ENCODE measurements around the gene MBL2.

MBL2 gene

DNA sequence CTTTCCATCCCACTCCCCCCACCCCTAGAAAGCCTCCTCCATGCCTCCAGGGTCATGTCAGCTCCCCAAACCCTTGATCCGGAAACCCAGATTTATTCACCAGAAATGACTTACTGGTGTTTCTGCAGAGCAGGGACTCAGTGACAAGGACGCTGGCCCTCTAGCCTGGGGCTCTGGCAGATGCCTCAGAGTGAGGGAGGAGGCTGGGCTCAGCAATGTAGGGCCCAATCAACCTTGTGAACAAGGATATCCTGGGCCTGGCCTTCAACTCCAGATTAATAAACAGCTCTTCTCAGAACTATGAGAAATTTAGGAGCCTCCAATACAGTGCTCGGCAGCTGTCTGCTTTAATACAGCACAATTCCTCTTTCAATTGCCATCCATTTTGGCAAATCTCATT is at the start of gene MBL2:
Gene MBL2, minus strand, starts transcription at position 162 of the 400 bp plus-strand sequence. CDS start 1,149 bp downstream, outside the sequence.
- DNase-seq (ENCODE audit: low read depth): no peak

DNA sequence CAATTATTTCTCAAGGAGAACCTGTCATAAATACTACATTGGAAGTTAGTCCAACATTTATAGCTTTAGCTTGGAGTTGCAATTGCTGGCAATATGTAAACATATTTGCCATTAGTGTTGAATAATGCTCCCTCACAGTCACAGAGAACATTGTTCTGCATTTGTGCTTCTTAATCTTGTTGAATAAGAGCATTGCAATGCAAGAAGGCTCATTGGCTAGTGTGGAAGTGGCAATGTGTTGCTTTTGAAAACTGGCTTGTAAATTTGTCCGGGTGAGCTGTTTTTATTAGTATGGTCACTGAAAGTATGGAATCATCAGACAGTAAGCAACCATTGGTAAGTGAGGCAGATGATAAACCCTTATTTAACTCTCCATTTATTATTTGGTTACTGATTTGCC is 47.7 kb upstream of the MBL2 start:
- DNase-seq (ENCODE audit: low read depth): no peak

DNA sequence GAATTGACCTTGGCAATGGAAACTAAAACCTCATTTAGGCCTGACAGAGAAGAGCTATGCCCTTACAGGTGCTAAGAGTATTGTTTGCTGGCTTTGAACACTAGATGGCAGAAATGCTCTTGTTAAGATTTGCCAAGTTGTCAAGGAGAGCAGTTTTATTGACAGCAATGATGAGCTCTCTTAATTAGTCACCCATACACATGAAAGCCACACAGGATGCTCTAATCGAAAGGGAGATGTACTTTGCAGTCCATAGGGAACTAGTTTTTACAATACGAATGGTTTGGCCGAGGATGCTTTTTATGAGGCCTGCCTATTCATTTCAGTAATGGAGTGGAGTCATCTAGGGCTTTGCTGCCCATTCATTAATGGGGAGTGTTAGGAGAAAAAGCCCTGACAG is 45.4 kb upstream of the MBL2 start:
- no peak for DNase-seq (ENCODE audit: low read depth)

DNA sequence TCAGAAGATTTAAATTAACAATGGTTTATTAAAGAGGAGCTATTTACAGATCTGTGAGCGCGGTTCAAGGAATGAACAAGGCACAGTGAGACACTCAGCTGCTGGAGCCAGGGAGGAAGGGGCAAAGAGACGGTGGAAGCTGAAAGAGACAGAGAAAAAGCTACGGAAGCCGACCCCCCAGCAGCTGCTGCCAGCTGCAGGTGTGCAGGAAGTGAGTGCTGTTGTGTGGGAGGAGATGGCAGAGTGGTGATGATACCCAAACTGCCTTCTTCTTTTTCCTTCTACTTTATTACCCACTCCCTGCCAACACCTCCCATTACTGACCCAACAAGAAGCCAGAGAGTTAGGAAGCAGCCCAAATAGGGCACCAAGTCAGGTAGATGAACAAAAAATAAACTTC is 41.9 kb upstream of the MBL2 start:
- DNase-seq (ENCODE audit: low read depth): no peak

DNA sequence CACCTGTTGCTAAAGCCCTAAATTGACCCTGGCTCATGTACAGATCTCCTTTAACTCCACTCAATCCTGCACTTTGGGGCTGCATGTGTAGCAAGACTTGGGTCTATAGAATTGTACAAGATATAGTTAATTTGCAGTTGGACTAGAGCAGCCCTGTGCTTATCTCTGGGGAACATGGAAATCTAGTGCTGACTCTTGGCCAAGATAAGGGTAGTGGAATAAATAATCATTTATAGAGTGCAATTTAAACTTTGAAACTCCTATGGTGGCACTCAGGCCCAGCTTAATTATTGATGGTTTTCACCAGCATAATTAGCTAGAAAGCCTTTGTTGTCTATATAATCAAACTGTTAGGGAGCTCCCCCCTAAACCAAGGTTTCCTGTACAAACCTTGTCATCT is 39.2 kb upstream of the MBL2 start:
- no peak for DNase-seq (ENCODE audit: low read depth)

DNA sequence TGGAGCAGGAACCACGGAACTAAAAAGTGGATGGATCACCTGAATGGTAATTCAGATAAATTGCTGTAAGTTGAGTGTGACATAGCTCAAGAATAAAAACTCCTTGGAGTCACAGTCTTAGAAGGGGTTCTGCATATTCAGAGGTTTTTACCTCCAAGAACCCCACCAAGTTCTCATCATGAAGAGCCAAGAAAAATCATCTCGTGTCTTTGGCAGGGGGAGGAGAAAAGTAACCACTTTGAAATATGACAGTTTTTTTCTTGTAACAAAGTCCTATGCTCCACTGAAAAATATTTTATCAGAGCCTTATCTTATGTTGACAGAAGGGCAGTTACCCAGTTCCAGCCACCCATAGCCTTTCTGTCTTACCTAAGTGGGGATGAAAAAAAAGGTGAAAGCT is 38.2 kb upstream of the MBL2 start:
- DNase-seq (ENCODE audit: low read depth): no peak

DNA sequence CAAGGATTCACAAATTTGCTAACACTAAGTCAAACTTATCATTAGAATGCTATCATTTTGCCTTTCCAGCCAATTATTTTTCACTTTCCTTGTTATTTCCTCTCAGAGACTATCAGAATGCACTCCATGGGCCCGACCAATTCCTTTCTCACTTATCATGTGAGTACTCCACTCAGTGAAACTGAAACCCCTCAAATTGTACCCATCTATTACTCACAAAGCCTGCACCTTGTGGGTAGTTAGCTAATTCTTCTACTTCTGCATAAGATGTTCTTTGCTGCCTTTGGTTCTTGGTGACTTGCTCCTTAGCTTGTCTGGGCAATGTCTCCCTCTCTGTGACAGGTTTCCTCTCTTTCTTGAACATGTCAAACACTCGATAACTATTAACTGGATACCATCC is 35.2 kb upstream of the MBL2 start:
- no peak for DNase-seq (ENCODE audit: low read depth)

DNA sequence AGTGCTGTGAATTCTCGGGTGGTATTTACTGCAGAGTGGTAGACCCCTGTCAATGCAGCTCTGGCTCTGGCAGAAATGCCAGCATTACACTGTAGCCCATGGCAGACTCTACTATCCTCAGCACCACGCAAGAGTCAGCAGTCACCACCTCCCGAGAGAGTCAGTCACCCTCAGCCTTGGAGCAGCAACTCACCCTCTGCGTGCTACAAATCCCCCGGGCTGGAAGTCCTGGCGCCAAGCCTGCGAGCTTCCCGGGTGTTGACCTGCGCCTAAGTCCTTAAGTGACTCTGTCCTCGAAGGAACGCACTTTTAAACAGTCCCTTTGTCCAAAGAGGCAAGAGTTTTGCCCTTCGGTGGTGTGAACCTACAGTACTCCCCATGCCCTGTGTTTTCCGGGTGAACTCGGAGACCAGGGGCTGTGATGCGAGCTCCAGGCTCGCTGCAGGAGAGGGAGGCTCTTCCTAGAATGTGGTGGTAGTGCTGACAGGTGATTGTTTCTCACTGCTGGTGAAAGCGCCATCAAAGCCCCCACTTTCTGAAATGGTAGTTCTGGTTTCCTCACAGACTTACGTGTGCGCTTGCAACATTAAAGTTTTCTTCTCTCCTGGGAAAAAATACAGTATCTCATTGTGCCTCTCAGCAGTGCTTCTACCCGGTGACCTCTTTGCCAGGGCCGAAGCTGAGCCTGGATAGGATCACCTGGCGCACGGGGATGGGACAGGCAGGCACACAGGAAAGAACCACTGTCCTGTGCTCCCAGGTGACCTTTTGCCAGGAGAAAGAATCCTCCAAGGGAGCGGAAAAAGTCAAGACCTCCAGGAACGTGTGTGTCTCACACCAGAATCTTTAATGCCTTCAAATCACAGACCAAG is 33.1 kb upstream of the MBL2 start:
- no peak for DNase-seq (ENCODE audit: low read depth)

DNA sequence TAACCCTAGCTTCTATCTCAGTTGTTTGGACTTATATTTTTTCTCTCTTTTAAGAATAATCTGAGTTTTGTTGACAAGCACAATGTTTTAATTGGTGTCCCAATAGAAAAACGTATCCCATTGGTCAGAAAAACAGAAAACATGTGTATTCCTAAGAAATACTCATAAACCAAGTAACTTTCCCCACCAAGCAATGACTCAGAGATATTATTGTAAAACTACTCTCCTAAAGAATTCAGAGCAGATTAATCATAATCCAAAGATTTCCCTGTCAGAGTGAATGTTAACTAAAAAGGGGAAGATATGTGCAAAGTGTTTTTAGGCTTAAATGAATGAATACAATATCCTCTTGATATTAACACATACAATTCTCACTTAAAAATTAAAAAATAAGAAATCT is 29.4 kb upstream of the MBL2 start:
- no peak for DNase-seq (ENCODE audit: low read depth)

DNA sequence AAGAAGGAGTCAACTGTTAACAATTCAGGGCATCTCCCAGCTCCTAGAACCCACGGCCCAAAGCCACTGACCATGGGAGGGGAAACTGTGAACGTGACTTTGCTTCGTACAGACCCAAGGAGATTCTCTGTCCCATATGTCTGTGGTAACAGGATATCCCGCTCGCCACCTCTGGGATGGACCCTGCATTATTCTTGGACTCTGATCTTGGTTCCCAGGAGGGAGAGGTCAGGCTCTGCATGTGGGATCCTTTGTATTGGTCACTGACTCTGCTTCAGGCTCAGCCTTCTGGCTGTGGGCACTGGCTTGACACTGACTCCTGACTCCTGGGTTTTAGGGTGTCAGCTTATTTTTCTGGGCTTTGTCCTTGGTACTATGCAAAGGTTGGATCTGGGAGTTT is 13.5 kb upstream of the MBL2 start:
- no peak for DNase-seq (ENCODE audit: low read depth)

DNA sequence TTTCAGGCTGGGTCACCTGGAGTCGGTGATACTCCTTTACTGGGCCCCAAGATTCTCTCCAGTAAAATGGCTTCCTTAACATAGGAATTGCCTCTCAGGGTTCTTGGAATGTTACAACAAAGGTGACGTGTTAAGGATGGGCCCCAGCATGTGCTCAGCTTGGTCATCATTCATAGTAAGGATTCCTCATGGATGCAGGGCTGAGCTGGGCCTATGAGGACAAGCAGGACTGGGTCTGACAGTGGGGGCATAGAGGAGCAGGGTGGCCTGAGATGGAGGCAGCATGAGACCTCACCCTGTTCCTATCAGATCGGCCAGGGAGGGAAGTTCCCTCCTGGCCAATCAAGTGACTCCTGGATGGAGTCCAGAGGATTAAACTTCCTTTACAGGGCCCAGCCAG is 12.8 kb upstream of the MBL2 start:
- DNase-seq (ENCODE audit: low read depth): no peak

DNA sequence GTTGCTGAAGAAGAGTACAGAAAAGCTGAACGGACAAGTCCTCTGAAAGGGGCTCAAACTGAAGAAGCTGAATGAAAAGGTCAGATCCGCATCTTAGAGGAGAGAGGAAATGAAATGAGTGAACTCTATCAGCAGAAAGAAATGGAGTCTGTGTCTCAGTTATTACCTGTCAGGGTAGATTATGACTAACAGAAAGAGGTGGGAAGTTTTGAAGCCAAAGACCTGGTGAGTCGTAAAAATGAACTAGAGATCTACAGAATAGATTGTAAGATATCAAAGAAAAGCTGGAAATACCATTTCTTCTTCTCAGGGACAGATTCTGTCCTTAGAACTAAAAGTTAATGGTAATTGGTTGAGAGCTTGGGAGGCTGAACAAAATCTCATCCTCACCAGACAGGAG is 11.1 kb upstream of the MBL2 start:
- DNase-seq (ENCODE audit: low read depth): no peak

DNA sequence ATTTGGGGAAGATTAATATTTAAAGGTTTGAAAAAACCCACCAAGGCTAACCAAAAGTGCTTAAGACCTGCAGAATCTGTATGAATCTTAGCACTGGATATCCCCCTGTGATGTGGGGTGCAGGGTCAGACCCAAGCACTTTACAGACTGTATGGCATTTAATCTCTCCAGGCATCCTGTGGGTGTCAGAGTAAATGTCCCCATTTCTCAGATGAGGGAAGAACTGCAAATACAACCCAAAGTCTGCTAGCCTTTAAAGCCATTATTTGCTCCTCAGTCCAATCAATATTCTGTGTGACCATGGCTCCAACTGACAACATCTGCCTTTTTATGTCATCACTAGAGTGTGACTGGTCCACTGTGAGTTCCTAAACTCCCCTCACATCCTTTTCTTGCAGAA is 10.0 kb upstream of the MBL2 start:
- DNase-seq (ENCODE audit: low read depth): no peak

DNA sequence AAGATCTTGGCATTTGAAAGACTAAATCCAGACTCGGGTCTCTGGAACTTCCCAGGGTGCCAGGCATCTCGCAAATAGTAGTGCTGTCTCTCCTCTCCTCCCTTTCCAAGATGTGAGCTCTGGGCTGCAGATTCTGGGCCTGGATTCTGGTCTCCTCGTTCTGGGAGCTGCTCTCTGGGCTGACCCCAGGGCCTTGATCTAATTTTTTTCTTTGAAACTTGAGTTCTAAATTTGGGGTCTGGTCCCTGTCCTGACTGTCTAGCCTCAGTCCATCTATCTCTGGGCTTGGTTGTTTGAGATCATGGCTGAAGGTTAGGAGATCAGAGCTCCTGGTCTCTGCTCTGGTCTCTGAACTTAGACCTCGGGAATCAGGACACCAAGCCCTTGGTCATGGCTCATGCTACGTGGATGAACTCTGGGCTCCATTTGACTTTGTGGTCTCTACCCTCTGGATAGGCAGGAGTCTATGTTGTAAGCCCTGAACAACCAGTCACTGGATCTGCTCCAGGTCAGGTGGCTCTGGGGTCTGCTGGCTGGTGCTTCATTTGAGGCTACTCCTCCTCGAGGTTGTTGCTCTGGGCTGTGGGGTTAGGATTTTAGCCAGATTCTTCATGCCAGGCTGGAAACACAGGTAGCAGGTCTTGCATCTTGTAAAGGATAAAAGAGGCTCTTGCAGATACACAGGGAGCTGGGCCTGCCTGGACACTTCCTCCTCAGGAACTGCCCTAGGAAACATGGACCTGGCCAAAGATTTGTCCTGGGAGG is 8.0 kb upstream of the MBL2 start:
- DNase-seq (ENCODE audit: low read depth): no peak

DNA sequence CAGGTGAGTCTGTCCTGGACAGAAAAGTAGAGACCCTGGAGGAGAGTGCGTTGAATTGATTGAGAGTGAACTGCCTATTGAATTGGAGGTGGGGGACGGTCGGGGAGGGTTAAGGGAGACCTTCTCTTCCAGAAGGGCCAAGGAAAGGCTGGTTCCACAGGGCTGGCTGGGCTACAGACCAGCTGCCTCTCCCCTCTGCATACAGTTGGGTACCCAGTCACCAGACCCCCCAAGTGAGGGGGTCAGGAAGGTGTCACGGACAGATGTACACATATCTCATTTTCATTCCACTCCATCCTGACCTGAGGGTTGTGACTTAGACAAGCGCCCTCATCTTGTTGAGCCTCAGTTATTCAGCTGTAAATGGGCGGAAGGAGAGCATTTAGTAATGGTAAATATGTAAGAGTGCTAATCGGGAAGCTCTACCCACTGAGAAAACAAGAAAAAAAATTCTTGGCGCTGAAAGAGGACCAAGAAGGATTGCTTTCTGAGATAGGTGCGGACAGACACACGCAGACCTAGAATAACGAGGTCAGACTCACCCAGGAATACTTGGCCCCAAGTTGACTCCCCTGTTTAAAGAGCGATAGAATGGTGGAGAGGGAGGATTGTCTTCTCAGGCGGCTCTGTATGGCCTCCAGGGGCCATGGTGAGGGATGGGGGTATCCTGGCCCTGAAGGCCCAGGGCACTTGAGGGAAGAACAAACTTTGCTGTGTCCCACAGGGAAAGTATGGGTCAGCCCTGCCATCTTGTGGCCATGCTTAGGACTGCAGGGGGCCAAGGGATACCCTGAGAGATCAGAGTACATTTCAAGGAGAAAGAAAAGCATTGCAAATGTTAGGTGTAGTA is 7.2 kb upstream of the MBL2 start:
- DNase-seq (ENCODE audit: low read depth): peak; percentile 17

DNA sequence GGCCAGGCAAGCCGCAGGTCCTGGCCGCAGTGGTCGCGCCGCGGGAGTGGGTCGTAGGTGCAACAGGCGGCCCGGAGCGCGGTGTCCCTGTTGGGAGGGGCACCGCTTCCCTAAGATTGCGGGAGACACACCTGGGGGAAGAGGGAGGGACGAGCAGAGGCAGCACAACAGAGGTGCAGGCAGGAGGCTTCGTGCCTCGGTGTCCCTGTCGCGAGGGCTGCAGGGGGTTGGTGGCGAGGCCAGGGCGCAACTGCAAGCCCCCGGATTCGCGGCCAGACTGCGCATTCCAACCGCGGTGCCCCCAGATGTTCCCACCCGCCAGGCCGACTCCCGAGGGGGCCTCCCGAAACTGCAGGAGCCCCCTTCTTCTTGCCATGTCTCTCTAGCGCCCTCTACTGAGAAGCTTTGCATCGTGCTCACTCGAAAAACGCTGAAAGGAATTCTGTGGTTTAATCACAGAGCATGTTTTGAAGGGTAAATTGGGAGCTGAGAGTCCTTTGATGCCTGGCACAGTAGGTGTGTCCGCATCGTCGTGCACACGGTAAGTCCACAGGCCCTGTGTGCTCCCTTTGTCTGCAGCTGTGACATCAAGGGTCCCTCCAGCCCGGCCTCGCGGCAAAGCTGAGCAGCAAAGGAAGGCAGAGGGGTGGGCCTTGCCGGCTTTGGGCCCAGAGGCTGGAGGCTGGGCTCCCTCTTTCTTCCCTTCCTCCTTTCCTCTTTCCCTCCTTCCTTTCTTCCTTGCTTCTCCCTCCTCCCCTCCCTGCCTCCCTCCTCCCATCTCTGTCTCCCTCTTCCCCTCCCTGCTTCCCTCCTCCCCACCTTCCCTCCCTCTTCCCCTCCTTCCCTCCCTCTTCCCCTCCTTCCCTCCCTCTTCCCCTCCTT is 6.2 kb upstream of the MBL2 start:
- no peak for DNase-seq (ENCODE audit: low read depth)

DNA sequence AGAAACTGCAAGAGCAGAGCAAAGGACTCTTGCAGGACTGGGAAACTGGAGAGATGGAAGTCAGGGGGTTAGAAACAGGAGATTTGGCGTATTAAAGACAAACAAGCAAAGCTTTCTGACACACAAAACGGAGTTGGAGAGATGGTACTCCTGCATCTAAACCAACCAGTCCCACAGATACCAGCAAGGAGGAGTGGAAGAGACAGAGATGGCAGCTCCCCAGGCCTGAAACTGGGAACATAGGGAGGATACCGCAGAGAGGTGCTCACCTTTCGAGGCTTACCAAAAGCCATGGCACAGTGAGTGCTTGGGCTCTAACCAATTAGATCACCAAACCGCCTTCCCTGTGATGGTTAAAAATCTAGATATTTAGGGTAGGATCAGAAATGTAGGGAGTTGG is 4.8 kb upstream of the MBL2 start:
- no peak for DNase-seq (ENCODE audit: low read depth)

DNA sequence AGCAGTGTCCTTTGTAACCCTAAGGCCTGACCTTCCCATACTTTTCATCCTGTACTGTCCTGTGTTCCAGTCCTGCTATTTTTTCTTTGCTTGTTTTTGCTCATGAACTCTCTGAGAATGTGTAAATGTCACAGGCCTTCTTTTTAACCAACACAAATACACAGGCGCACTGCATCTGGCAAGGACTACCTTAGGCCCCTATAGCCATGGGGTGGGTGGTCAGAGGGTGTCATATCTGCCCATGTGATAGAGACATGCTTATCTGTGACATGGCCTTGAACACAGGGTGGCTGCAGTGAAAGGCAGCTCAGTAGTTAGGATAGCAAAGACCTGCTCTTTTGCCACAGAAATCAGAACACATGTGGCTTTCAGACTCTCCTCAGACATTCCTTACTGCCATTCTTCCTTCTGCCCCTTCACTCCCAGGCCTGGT is 3.9 kb upstream of the MBL2 start:
- DNase-seq (ENCODE audit: low read depth): no peak

DNA sequence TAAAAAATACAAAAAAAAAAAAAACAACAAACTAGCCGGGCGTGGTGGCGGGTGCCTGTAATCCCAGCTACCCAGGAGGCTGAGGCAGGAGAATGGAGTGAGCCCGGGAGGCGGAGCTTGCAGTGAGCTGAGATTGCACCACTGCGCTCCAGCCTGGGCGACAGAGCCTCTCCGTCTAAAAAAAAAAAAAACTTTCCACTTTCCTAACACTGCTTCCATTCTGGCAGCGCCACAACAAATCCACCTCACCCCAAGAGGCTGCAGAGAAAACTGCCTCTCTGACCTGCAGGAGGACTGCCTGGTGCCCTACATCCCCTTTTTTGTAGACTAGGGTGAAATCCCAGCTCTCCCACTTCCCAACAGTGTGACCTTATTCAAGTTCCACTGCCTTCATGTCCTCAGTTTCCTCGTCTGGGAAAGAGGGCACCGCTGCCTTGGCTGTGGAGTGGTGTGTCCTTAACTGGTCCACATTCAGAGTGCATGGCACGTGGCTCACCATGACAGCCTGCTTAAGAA is 2.6 kb upstream of the MBL2 start:
- no peak for DNase-seq (ENCODE audit: low read depth)

DNA sequence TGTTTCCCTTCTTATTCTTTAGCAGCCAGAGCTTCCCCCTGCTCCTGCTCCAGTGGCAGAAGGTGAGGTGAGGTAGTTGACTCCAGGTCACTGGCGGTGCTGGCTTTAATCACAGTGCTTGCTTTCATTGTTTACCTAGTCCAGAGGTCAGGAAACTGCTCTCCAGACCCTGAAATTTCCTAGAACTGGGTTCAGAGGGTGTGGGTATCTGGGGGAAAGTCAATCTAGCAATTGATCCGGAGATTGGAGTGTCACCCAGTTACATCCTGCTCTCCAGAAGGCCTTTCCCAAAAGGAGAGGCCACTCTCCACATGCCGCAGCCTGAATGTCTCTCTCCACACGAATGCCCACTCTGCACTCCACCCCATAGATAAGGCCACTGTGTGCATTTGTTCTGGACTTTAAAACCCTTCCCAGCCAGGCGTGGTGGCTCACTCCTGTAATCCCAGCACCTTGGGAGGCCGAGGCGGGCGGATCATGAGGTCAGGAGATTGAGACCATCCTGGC is 2.1 kb upstream of the MBL2 start:
- no peak for DNase-seq (ENCODE audit: low read depth)

DNA sequence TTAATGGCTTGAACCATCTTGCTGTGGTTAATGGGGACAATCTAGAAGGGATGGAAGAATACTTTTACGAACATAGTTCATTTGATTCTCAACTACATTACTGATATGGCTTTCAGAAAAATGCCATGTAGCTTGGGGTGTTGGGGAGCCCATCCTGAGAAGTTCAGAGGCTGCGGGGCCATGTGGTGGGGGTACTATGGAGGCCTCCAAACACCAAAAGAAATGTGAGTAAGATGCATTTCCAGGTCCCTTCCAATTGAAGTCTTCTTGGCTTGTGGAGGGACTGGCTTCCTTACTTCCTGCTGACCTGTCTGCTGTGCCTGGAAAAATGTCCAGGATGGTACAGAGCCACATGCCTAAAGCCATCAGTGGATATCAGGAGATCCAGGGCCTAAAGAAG is 1.6 kb upstream of the MBL2 start:
- no peak for DNase-seq (ENCODE audit: low read depth)
